ENCODE measurements around the gene PLEKHA4. TPM values are rescaled to one million over a fixed set of nuclear protein-coding genes. Genes with fewer than 3 reads are reported as not detected.
"Not testable (repeated sequence)": the region's sequence is repeated elsewhere in the genome, so short reads cannot be mapped to it uniquely, and the experiment has no call there.

PLEKHA4 gene
- polyA plus RNA-seq, 1 donor (not counting 4 experiments of a cell fraction or from before 2014, with no cell fraction given), result 1.8 TPM

DNA sequence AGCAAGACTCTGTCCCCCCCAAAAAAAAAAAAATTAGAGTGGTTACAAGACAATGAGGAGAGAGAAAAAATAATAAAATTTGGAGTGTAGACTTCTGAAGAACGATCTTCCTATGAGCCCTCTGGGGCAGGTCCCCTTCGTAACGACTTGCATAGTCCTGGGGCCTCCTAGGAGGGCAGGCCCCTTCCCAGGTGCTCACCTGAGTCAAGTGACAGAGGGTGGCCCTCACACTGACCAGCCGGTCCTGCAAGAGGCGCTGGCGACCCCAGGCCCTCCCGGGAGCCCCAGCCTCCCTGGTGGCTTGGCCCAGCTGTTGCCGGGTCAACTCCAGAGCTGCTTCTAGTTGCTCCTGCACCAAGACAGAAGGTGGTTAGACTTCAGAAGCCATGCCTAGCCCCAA lies 14.9 kb downstream of the PLEKHA4 start:
- no peak overlapping the region for H3K4me3 ChIP-seq (ENCODE audit: control insufficient read depth in 2 of 3, extremely low read depth in 1 of 3, insufficient read depth in 2 of 3, low read depth in 1 of 3, low read length in 3 of 3)
- H3K9me3 ChIP-seq (ENCODE audit: control insufficient read depth, low read depth, low read length), result no peaks in the 10 kb centered on the region
- no peak overlapping the region for H3K9ac ChIP-seq (ENCODE audit: control insufficient read depth, extremely low read depth, insufficient read depth, low read length)
- FAIRE-seq (no peak), DNase-seq (ENCODE audit: low read depth, low spot score) (no peak)
- dilution Hi-C loops (cut with MboI; ENCODE audit: extremely low pct_ligation_motif_present, low sequenced_read_pairs), result loop anchor here (5.0 kb wide), 1 partner anchor 56 kb away; no protein-coding TSS in a partner anchor
- H3K4me1 ChIP-seq (ENCODE audit: control insufficient read depth, extremely low read depth, insufficient read depth, low read length), result no peaks in the 10 kb centered on the region
- no peaks in the 10 kb centered on the region for H3K79me2 ChIP-seq (ENCODE audit: control insufficient read depth, insufficient read depth, low read length)
- H3K36me3 ChIP-seq (ENCODE audit: control insufficient read depth in 2 of 2, extremely low read depth in 1 of 2, insufficient read depth in 2 of 2, low read length in 2 of 2), result no peaks in the 10 kb centered on the region
- no peak for TF ChIP-seq EZH2 (IDR thresholded peaks at IDR 0.05; ENCODE audit: low read length)
- TF ChIP-seq, protein P1, sequence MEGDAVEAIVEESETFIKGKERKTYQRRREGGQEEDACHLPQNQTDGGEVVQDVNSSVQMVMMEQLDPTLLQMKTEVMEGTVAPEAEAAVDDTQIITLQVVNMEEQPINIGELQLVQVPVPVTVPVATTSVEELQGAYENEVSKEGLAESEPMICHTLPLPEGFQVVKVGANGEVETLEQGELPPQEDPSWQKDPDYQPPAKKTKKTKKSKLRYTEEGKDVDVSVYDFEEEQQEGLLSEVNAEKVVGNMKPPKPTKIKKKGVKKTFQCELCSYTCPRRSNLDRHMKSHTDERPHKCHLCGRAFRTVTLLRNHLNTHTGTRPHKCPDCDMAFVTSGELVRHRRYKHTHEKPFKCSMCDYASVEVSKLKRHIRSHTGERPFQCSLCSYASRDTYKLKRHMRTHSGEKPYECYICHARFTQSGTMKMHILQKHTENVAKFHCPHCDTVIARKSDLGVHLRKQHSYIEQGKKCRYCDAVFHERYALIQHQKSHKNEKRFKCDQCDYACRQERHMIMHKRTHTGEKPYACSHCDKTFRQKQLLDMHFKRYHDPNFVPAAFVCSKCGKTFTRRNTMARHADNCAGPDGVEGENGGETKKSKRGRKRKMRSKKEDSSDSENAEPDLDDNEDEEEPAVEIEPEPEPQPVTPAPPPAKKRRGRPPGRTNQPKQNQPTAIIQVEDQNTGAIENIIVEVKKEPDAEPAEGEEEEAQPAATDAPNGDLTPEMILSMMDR (optimal IDR thresholded peaks at IDR 0.05 in 1 of 3, IDR thresholded peaks at IDR 0.05 in 1 of 3, conservative IDR thresholded peaks at IDR 0.05 in 1 of 3; ENCODE audit: extremely low read depth in 1 of 3, insufficient read depth in 2 of 3, low read length in 3 of 3), result no peak
- no peak overlapping the region for H2AFZ ChIP-seq (ENCODE audit: control insufficient read depth, low read length)
- H3K27ac ChIP-seq (ENCODE audit: control insufficient read depth, insufficient read depth, low read length), result no peak overlapping the region
- H4K20me1 ChIP-seq (ENCODE audit: control insufficient read depth, extremely low read depth, insufficient read depth, low read length), result no peaks in the 10 kb centered on the region
- H3K4me2 ChIP-seq (ENCODE audit: control insufficient read depth, extremely low read depth, insufficient read depth, low read depth, low read length), result no peak overlapping the region
- H3K9me1 ChIP-seq (ENCODE audit: control insufficient read depth, extremely low read depth, insufficient read depth, low read length), result no peaks in the 10 kb centered on the region
- no peaks in the 10 kb centered on the region for H3K27me3 ChIP-seq (ENCODE audit: control insufficient read depth, extremely low read depth, insufficient read depth, low read length)

DNA sequence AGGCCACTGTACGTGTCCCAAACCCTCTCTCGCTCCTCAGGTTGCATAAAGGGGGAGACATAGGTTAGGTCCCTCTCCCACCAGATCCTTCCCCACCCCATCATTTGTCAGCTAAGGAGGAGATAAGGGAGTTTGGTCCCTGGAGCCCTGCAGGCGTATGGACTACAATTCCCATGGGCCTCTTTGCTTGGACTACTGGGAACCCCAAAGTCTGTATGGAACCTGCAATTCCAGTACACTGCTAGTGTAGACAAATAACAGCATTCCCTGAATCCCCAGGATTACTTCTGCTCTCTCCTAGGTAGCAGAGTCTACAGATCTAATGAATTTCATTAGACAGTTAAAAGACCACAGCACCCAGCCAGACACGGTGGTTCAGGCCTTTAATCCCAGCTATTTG lies 16.1 kb downstream of the PLEKHA4 start:
- H3K36me3 ChIP-seq (ENCODE audit: control insufficient read depth in 2 of 2, extremely low read depth in 1 of 2, insufficient read depth in 2 of 2, low read length in 2 of 2), result no peaks in the 10 kb centered on the region
- no peak overlapping the region for H3K9ac ChIP-seq (ENCODE audit: control insufficient read depth, extremely low read depth, insufficient read depth, low read length)

DNA sequence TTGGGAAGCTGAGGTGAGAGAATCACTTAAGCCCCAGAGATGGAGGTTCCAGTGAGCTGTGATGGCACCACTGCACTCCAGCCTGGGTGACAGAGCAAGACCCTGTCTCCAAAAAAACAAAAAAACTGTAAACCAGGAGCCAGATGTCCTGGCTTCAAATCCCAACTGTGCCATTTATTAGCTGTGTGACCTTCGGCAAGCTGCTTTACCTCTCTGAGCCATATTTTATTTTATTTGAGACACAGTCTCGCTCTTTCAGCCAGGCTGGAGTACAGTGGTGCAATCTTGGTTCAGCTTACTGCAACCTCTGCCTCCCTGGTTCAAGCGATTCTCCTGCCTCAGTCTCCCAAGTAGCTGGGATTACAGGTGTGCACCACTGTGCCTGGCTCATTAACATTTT lies 21.8 kb downstream of the PLEKHA4 start:
- H3K27ac ChIP-seq (ENCODE audit: control insufficient read depth, insufficient read depth, low read length); H3K36me3 ChIP-seq (ENCODE audit: control insufficient read depth in 2 of 2, extremely low read depth in 1 of 2, insufficient read depth in 2 of 2, low read length in 2 of 2); H2AFZ ChIP-seq (ENCODE audit: control insufficient read depth, low read length); H3K4me1 ChIP-seq (ENCODE audit: control insufficient read depth, extremely low read depth, insufficient read depth, low read length); H3K4me2 ChIP-seq (ENCODE audit: control insufficient read depth, extremely low read depth, insufficient read depth, low read depth, low read length); DNase-seq (ENCODE audit: low read depth, low spot score); H3K27me3 ChIP-seq (ENCODE audit: control insufficient read depth, extremely low read depth, insufficient read depth, low read length); H3K9me3 ChIP-seq (ENCODE audit: control insufficient read depth, low read depth, low read length); H4K20me1 ChIP-seq (ENCODE audit: control insufficient read depth, extremely low read depth, insufficient read depth, low read length); dilution Hi-C loops (cut with MboI; ENCODE audit: extremely low pct_ligation_motif_present, low sequenced_read_pairs); H3K9ac ChIP-seq (ENCODE audit: control insufficient read depth, extremely low read depth, insufficient read depth, low read length); H3K4me3 ChIP-seq (ENCODE audit: control insufficient read depth in 2 of 3, extremely low read depth in 1 of 3, insufficient read depth in 2 of 3, low read depth in 1 of 3, low read length in 3 of 3); H3K9me1 ChIP-seq (ENCODE audit: control insufficient read depth, extremely low read depth, insufficient read depth, low read length); FAIRE-seq; H3K79me2 ChIP-seq (ENCODE audit: control insufficient read depth, insufficient read depth, low read length): not testable (repeated sequence)

More for the DNA sequence above, 16.1 kb downstream of the PLEKHA4 start:
- Histone ChIP-seq H4K20me1 (ENCODE audit: control insufficient read depth, extremely low read depth, insufficient read depth, low read length) (no peaks in the 10 kb centered on the region), H3K27me3 (ENCODE audit: control insufficient read depth, extremely low read depth, insufficient read depth, low read length) (no peaks in the 10 kb centered on the region), H3K4me2 (ENCODE audit: control insufficient read depth, extremely low read depth, insufficient read depth, low read depth, low read length) (no peak overlapping the region), H3K4me3 (ENCODE audit: control insufficient read depth in 2 of 3, extremely low read depth in 1 of 3, insufficient read depth in 2 of 3, low read depth in 1 of 3, low read length in 3 of 3) (no peak overlapping the region), H3K9me3 (ENCODE audit: control insufficient read depth, low read depth, low read length) (no peaks in the 10 kb centered on the region), H3K9me1 (ENCODE audit: control insufficient read depth, extremely low read depth, insufficient read depth, low read length) (no peaks in the 10 kb centered on the region), H3K79me2 (ENCODE audit: control insufficient read depth, insufficient read depth, low read length) (no peaks in the 10 kb centered on the region), H2AFZ (ENCODE audit: control insufficient read depth, low read length) (no peak overlapping the region), H3K27ac (ENCODE audit: control insufficient read depth, insufficient read depth, low read length) (no peak overlapping the region), H3K4me1 (ENCODE audit: control insufficient read depth, extremely low read depth, insufficient read depth, low read length) (no peaks in the 10 kb centered on the region)
- dilution Hi-C loops (cut with MboI; ENCODE audit: extremely low pct_ligation_motif_present, low sequenced_read_pairs), result loop anchor here (5.0 kb wide), 1 partner anchor 55 kb away; no protein-coding TSS in a partner anchor
- DNase-seq (ENCODE audit: low read depth, low spot score) (no peak), FAIRE-seq (no peak)
- TF ChIP-seq, protein P1 (optimal IDR thresholded peaks at IDR 0.05 in 1 of 3, IDR thresholded peaks at IDR 0.05 in 1 of 3, conservative IDR thresholded peaks at IDR 0.05 in 1 of 3; ENCODE audit: extremely low read depth in 1 of 3, insufficient read depth in 2 of 3, low read length in 3 of 3), result no peak
- no peak for TF ChIP-seq EZH2 (IDR thresholded peaks at IDR 0.05; ENCODE audit: low read length)
